Measurements from ENCODE around the gene ROR1. TPM values are rescaled to one million over a fixed set of nuclear protein-coding genes. Genes with fewer than 3 reads are reported as not detected.

Gene ROR1
- total and polyA plus RNA-seq, 2 donors (not counting 3 experiments of a cell fraction or from before 2014, with no cell fraction given) = 2.6 to 3.5 TPM

GRCh38 chr1:64161357-64161941 is 387.6 kb downstream of the ROR1 start:
- POLR2A ChIA-PET = no interaction called here

More at GRCh38 chr1:64161357-64161941, 387.6 kb downstream of the ROR1 start:
- no peaks in the 10 kb centered on the region for H3K79me2 ChIP-seq (ENCODE audit: control insufficient read depth, insufficient read depth, low read length)
- no peak for DNase-seq (ENCODE audit: low read depth, low spot score)
- H2AFZ ChIP-seq (ENCODE audit: low read depth, low read length) = no peak overlapping the region
- H3K4me2 ChIP-seq (ENCODE audit: insufficient read depth, low read length) = no peak overlapping the region
- BruUV-seq (replicated peaks) = no TSS peak
- no peaks in the 10 kb centered on the region for H3K9me3 ChIP-seq (replicated peaks; ENCODE audit: control insufficient read depth, insufficient read depth, low read length)
- TF ChIP-seq MYC (IDR thresholded peaks at IDR 0.05; ENCODE audit: low read depth, low read length) = no peak
- TF ChIP-seq EZH2 (IDR thresholded peaks at IDR 0.05; ENCODE audit: borderline replicate concordance, low read depth, low read length, severe bottlenecking) = no peak
- no peak for TF ChIP-seq POLR2A (IDR thresholded peaks at IDR 0.05; ENCODE audit: low read depth, low read length)
- TF ChIP-seq JUN (IDR thresholded peaks at IDR 0.05; ENCODE audit: borderline replicate concordance, insufficient read depth, insufficient read length, low read depth) = no peak
- no peak for TF ChIP-seq CTCF (IDR thresholded peaks at IDR 0.05; ENCODE audit: extremely low read depth in 1 of 2, insufficient read depth in 1 of 2, low read depth in 1 of 2, low read length in 2 of 2)
- TF ChIP-seq POLR2AphosphoS5 (IDR thresholded peaks at IDR 0.05; ENCODE audit: insufficient read depth, low read depth, low read length) = no peak
- TF ChIP-seq GATA2 (IDR thresholded peaks at IDR 0.05; ENCODE audit: insufficient read depth, insufficient read length, low read depth, low read length) = no peak
- TF ChIP-seq MAX (IDR thresholded peaks at IDR 0.05; ENCODE audit: insufficient read depth, insufficient read length) = no peak
- TF ChIP-seq FOS (IDR thresholded peaks at IDR 0.05; ENCODE audit: borderline replicate concordance, insufficient read depth, low read length) = no peak
- no peaks in the 10 kb centered on the region for H3K4me1 ChIP-seq (ENCODE audit: control insufficient read depth, extremely low read depth, insufficient read depth, low read length)
- no peak overlapping the region for H3K4me3 ChIP-seq (replicated peaks in 1 of 3; ENCODE audit: insufficient read depth in 1 of 3, low read depth in 1 of 3, low read length in 3 of 3)
- dilution Hi-C loops (cut with MboI; ENCODE audit: extremely low pct_ligation_motif_present, low sequenced_read_pairs) = no loop called here
- CTCF ChIA-PET = interaction anchor here (0.6 to 1.6 kb wide), 3 partner anchors 24 to 487 kb away, joined by 3 to 5 read pairs (median 3); no protein-coding TSS in a partner anchor
- no peak for FAIRE-seq
- no peak overlapping the region for H3K9ac ChIP-seq (replicated peaks; ENCODE audit: extremely low read depth, insufficient read depth, low read length)
- no peaks in the 10 kb centered on the region for H4K20me1 ChIP-seq (replicated peaks; ENCODE audit: control insufficient read depth, extremely low read depth, insufficient read depth, low read length)
- H3K9me1 ChIP-seq (replicated peaks; ENCODE audit: control insufficient read depth, extremely low read depth, insufficient read depth, low read length) = no peaks in the 10 kb centered on the region
- H3K36me3 ChIP-seq (ENCODE audit: control insufficient read depth in 2 of 2, extremely low read depth in 1 of 2, insufficient read depth in 2 of 2, low read length in 2 of 2) = no peaks in the 10 kb centered on the region
- no peaks in the 10 kb centered on the region for H3K27me3 ChIP-seq (ENCODE audit: control insufficient read depth in 2 of 2, insufficient read depth in 2 of 2, low read length in 2 of 2)
- H3K27ac ChIP-seq (ENCODE audit: insufficient read depth, low read depth, low read length) = no peak overlapping the region
- intact Hi-C loops (cut with micrococcal nuclease) = no loop called here

All from endothelial cell of umbilical vein (primary cell).